ENCODE data around the gene GGCX. TPM values are rescaled to one million over a fixed set of nuclear protein-coding genes. Genes with fewer than 3 reads are reported as not detected.

GGCX gene
- total RNA-seq, 1 experiment from 2014 or later, result 56.2 TPM

DNA sequence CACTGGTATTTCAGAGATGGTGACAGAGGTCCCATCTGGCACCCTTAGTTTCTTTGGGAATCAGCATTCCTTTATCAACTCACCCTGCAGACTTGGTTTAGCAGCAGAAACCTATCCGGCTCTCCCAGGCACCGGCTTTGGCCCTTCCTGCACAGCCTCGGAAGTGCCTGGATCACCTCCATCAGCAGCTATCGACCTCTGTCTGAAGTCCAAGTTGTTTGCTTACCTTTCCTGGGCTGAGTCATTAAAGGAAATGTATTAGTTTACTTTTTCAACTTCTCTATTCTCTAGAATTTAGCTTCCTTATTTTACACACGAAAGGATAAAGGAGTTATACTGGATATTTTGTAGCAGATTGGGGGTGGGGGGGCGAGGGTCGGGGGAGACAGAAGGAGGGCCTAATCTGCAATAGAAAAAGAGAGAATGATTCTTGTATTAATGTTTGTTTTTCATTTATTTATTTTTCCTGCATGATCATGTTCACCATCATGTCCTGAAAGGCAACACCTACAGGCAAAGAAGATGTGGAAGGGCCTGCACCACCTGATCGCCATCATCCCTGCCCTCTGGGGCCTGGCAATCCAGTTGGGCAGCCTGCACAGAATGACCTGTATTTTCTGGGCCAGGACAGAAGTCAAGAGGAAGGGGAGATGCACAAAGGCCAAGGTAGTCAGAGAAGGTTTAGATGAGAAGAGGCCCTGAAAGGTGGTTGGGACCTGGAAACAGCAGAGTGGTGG lies 44.5 kb downstream of the GGCX start:
- DNase-seq (ENCODE audit: low read depth), result peak; percentile 40

- no peak for DNase-seq (ENCODE audit: low read depth)
These were observed 47.0 kb downstream of the GGCX start for GRCh38 chr2:85514323-85514722.

- peak; percentile 82 for DNase-seq (ENCODE audit: low read depth)
These were observed 50.1 kb downstream of the GGCX start for GRCh38 chr2:85511008-85511811.

DNA sequence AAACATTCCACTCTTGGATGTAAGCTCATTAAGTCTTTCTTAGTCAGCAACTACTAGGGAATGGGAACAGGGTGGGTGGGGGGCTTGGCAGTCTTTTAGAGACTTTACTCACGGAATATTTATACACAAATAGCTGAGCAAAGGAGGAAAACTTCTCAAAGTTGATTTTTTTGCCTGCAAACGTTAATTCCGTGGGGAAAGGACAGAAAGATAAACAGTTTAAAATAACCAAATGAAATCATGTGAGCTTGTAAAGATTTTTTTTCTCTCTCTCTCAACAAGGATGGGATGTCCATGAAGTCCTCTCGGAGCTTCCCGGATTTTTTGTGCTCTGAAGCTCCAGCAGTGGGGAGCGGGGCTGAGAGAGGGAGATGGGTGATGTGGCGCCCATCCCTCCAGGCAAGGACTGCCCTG lies 54.5 kb downstream of the GGCX start:
- peak; percentile 51 for DNase-seq (ENCODE audit: low read depth)

- DNase-seq (ENCODE audit: low read depth), result no peak
These were observed 55.6 kb downstream of the GGCX start for GRCh38 chr2:85505551-85506238.

DNA sequence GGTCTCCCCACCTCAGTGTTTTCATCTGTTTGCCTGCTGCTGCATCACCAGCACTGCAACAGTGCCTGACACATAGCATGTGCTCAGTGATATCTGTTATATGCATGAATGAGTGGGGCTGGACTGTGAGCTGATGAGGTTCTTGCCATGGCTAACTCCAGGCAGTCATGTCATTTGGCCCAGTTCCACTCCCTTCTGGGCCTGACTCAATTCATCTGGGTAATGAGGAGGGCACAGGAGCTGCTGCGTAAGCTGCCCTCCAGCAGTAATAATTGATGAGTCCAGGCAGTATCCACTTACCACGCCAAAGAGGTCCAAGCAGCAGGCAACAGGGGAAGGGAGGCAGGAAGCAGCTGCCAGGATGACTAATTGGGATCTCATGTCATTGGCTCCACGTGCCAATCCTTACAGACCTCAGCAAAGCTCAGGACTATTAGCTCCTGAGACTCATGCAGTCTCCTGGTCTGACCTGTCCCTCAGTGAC lies 56.5 kb downstream of the GGCX start:
- DNase-seq (ENCODE audit: low read depth), result peak; percentile 99

GRCh38 chr2:85503851-85504777 lies 57.2 kb downstream of the GGCX start:
- DNase-seq (ENCODE audit: low read depth), result peak; percentile 93

DNA sequence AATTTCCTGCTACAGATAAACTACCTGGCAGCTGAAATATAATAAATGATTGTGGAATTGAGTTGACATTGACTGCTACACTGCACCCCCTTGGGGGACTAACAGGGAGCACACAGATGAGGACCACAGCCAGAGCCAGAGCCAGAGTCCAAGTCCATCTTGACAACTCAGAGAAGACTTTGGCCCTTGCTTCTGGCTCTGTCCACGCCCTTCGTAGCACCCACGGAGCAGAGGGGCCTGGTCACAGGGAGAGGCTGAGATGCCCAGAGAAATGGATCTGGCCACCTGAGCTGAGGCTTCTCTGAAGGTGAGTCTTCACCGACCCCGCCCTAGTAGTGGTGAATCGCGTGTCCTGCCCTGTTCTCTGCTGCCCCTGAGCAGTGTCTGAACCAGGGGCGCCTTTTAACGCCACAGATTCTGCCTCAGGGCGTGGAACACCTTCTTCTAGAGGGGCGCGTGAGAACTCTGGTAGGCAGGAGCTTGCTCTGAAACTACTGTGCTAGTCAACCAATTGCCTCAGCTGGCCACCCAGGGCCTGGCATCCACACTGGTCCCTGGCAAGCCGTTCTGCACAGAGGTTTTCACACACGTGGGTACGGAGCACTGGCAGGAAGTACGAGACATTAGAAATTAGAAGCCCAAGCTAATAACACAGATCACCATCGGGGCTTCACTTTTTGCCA lies 58.0 kb downstream of the GGCX start:
- peak; percentile 84 for DNase-seq (ENCODE audit: low read depth)

GRCh38 chr2:85502720-85503119 lies 58.6 kb downstream of the GGCX start:
- no peak for DNase-seq (ENCODE audit: low read depth)

DNA sequence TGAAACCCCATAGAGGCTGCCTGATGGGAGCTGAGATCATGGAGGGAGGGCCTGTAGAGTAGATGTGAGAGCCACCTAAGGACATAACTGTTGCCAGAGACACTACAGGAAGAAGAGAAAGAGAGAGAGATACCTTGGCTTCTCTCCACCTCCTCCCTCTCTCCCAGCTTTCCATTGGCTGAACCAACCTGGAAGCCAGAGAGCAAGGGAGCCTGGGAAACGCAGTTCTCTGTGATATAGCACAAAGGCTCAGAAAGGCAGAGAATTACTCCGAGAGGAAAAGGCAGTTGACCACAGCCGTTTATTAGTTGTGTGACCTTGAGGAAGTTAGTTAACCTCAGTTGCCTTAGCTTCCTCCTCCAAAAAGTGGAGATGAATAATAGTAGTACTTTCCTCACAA lies 60.0 kb downstream of the GGCX start:
- peak; percentile 83 for DNase-seq (ENCODE audit: low read depth)

- DNase-seq (ENCODE audit: low read depth), result no peak
These were observed 63.2 kb downstream of the GGCX start for GRCh38 chr2:85497944-85498630.

- no peak for DNase-seq (ENCODE audit: low read depth)
These were observed 64.9 kb downstream of the GGCX start for GRCh38 chr2:85496436-85496835.

Other genes with a start within 250 kb of the GGCX start
- 88.8 and 134 TPM in 2 replicates for gene TGOLN2, start 233.5 kb downstream of the GGCX start, total RNA-seq (2014; rRNA removed; shearing (Covaris generic))
- 19.0 and 25.0 TPM in 2 replicates for gene RETSAT, start 207.0 kb downstream of the GGCX start, total RNA-seq (2014; rRNA removed; shearing (Covaris generic))
- gene ELMOD3, start 206.7 kb downstream of the GGCX start, total RNA-seq (2014; rRNA removed; shearing (Covaris generic)), result 9.6 and 13.1 TPM in 2 replicates
- 78.8 and 89.4 TPM in 2 replicates for gene CAPG, start 151.1 kb downstream of the GGCX start, total RNA-seq (2014; rRNA removed; shearing (Covaris generic))
- gene SH2D6, start 142.8 kb downstream of the GGCX start, total RNA-seq (2014; rRNA removed; shearing (Covaris generic)), result not detected in 2 replicates
- gene MAT2A, start 22.3 kb downstream of the GGCX start, total RNA-seq (2014; rRNA removed; shearing (Covaris generic)), result 42.2 and 72.4 TPM in 2 replicates
- gene VAMP8, start 16.1 kb upstream of the GGCX start, total RNA-seq (2014; rRNA removed; shearing (Covaris generic)), result 0.27 TPM in 1 of 2 replicates, not detected in the other
- 15.1 and 22.3 TPM in 2 replicates for gene VAMP5, start 22.9 kb upstream of the GGCX start, total RNA-seq (2014; rRNA removed; shearing (Covaris generic))
- 332 and 413 TPM in 2 replicates for gene RNF181, start 34.3 kb upstream of the GGCX start, total RNA-seq (2014; rRNA removed; shearing (Covaris generic))
- gene TMEM150A, start 41.2 kb upstream of the GGCX start, total RNA-seq (2014; rRNA removed; shearing (Covaris generic)), result 2.3 and 3.6 TPM in 2 replicates
- 11.9 and 19.1 TPM in 2 replicates for gene C2orf68, start 50.6 kb upstream of the GGCX start, total RNA-seq (2014; rRNA removed; shearing (Covaris generic))
- gene USP39, start 54.7 kb upstream of the GGCX start, total RNA-seq (2014; rRNA removed; shearing (Covaris generic)), result 102 and 118 TPM in 2 replicates
- not detected in 2 replicates for gene SFTPB, start 106.7 kb upstream of the GGCX start, total RNA-seq (2014; rRNA removed; shearing (Covaris generic))
- not detected in 2 replicates for gene GNLY, start 132.9 kb upstream of the GGCX start, total RNA-seq (2014; rRNA removed; shearing (Covaris generic))
- 21.4 and 43.0 TPM in 2 replicates for gene ATOH8, start 192.5 kb upstream of the GGCX start, total RNA-seq (2014; rRNA removed; shearing (Covaris generic))

Measured in M059J (cell line).